WERI-Rb-1 (cell line): ENCODE data around the gene RPRML.

Source experiments
- DNase-seq: peaks from one replicate; pipeline ENCODE4 v3.0.0-alpha.2; 2020
- H3K27ac ChIP-seq: fragments of 250-450 bp; sonication (Bioruptor Pico); 2 replicates; pipeline ENCODE4 v1.5.1; 2020; ENCODE audit warnings: mild to moderate bottlenecking, moderate library complexity
- H3K27me3 ChIP-seq: fragments of 250-450 bp; sonication (Bioruptor Pico); 2 replicates; pipeline ENCODE4 v1.5.1; 2021; ENCODE audit warnings: mild to moderate bottlenecking, low read depth, moderate library complexity; ENCODE audit not compliant: insufficient read depth, severe bottlenecking
- H3K36me3 ChIP-seq: fragments of 250-450 bp; sonication (Bioruptor Pico); 2 replicates; pipeline ENCODE4 v1.5.1; 2020; ENCODE audit warnings: mild to moderate bottlenecking, moderate library complexity
- H3K4me3 ChIP-seq: 2 replicates; pipeline ENCODE4 v1.5.1; 2011; ENCODE audit warnings: low read depth, mild to moderate bottlenecking, control low read depth, low read length
- H3K9me3 ChIP-seq: fragments of 250-450 bp; sonication (Bioruptor Pico); 2 replicates; pipeline ENCODE4 v1.5.1; 2021; ENCODE audit warnings: mild to moderate bottlenecking, moderate library complexity; ENCODE audit not compliant: severe bottlenecking
- CTCF ChIP-seq: IDR thresholded peaks from 2 replicates; pipeline ENCODE4 v1.5.1; 2011; ENCODE audit warnings: low read depth, mild to moderate bottlenecking, control low read depth, inconsistent platforms, low read length

RPRML gene

GRCh38 chr17:46940692-46941404 is 38.2 kb downstream of the RPRML start:
- Histone ChIP-seq H3K27me3 (no peaks in the 10 kb centered on the region), H3K36me3 (peaks cover 44% of the 10 kb centered on the region), H3K4me3 (no peak overlapping the region), H3K27ac (no peak overlapping the region), H3K9me3 (no peaks in the 10 kb centered on the region)
- TF ChIP-seq CTCF = peak; percentile 97
- peak; percentile 88 for DNase-seq

GRCh38 chr17:46935658-46936266 is 43.3 kb downstream of the RPRML start:
- TF ChIP-seq CTCF = no peak
- DNase-seq = no peak
- Histone ChIP-seq H3K4me3 (no peak overlapping the region), H3K9me3 (no peaks in the 10 kb centered on the region), H3K36me3 (peaks cover 84% of the 10 kb centered on the region), H3K27me3 (no peaks in the 10 kb centered on the region), H3K27ac (no peak overlapping the region)

- no peak for TF ChIP-seq CTCF
- DNase-seq = no peak
- no peaks in the 10 kb centered on the region for H3K9me3 ChIP-seq
- H3K36me3 ChIP-seq = peaks cover 70% of the 10 kb centered on the region
- H3K27ac ChIP-seq = no peak overlapping the region
- no peaks in the 10 kb centered on the region for H3K27me3 ChIP-seq
- no peak overlapping the region for H3K4me3 ChIP-seq
Observed at GRCh38 chr17:46931596-46931995, 47.5 kb downstream of the RPRML start.

GRCh38 chr17:46930051-46930450 is 49.0 kb downstream of the RPRML start:
- Histone ChIP-seq H3K27ac (no peak overlapping the region), H3K36me3 (peaks cover 57% of the 10 kb centered on the region)

GRCh38 chr17:46929413-46929812 is 49.6 kb downstream of the RPRML start:
- Histone ChIP-seq H3K9me3 (no peaks in the 10 kb centered on the region), H3K27me3 (no peaks in the 10 kb centered on the region), H3K27ac (no peak overlapping the region), H3K4me3 (no peak overlapping the region), H3K36me3 (peaks cover 51% of the 10 kb centered on the region)
- no peak for DNase-seq
- no peak for TF ChIP-seq CTCF

More at GRCh38 chr17:46930051-46930450, 49.0 kb downstream of the RPRML start:
- no peak overlapping the region for H3K4me3 ChIP-seq
- no peaks in the 10 kb centered on the region for H3K27me3 ChIP-seq
- DNase-seq = no peak
- no peaks in the 10 kb centered on the region for H3K9me3 ChIP-seq
- TF ChIP-seq CTCF = no peak
